HG03060 (cell line): Measurements from ENCODE around the gene CLIP1.
"Not testable (repeated sequence)": the region's sequence is repeated elsewhere in the genome, so short reads cannot be mapped to it uniquely, and the experiment has no call there.

Experiments used
- ATAC-seq: cut with Tn5 transposase; IDR thresholded peaks from one replicate; pipeline ENCODE4 v1.9.1; 2021; ENCODE audit warnings: low read depth, moderate number of reproducible peaks; ENCODE audit not compliant: unreplicated experiment

The CLIP1 gene

GRCh38 chr12:122266230-122266901, 156.1 kb downstream of the CLIP1 start, which contains the start of gene VPS33A:
TSS of gene VPS33A (minus strand) at chr12:122266494. CDS start at chr12:122266408, 86 bp downstream.
- ATAC-seq = peak; percentile 70

GRCh38 chr12:122265886-122266229, 156.6 kb downstream of the CLIP1 start:
- peak; percentile 10 for ATAC-seq

GRCh38 chr12:122265476-122265875, 157.0 kb downstream of the CLIP1 start:
- no peak for ATAC-seq

- ATAC-seq = not testable (repeated sequence)
Measured at GRCh38 chr12:122260735-122261134, 161.7 kb downstream of the CLIP1 start.

- ATAC-seq = not testable (repeated sequence)
Measured at GRCh38 chr12:122258939-122259338, 163.5 kb downstream of the CLIP1 start.

GRCh38 chr12:122258462-122258861, 164.0 kb downstream of the CLIP1 start:
- not testable (repeated sequence) for ATAC-seq

- no peak for ATAC-seq
Measured at GRCh38 chr12:122250536-122250935, 171.9 kb downstream of the CLIP1 start.

- ATAC-seq = no peak
Measured at GRCh38 chr12:122250047-122250446, 172.4 kb downstream of the CLIP1 start.

- no peak for ATAC-seq
Measured at GRCh38 chr12:122245553-122245952, 176.9 kb downstream of the CLIP1 start.

- no peak for ATAC-seq
Measured at GRCh38 chr12:122244565-122245371, 177.7 kb downstream of the CLIP1 start.

- ATAC-seq = no peak
Measured at GRCh38 chr12:122243965-122244364, 178.5 kb downstream of the CLIP1 start.

- no peak for ATAC-seq
Measured at GRCh38 chr12:122238861-122239260, 183.6 kb downstream of the CLIP1 start.

GRCh38 chr12:122235741-122236140, 186.7 kb downstream of the CLIP1 start:
- ATAC-seq = no peak

GRCh38 chr12:122232691-122233090, 189.8 kb downstream of the CLIP1 start:
- no peak for ATAC-seq

GRCh38 chr12:122230798-122231197, 191.7 kb downstream of the CLIP1 start:
- no peak for ATAC-seq

- no peak for ATAC-seq
Measured at GRCh38 chr12:122228092-122228491, 194.4 kb downstream of the CLIP1 start.

- ATAC-seq = no peak
Measured at GRCh38 chr12:122227341-122227740, 195.1 kb downstream of the CLIP1 start.

GRCh38 chr12:122226366-122227125, 195.9 kb downstream of the CLIP1 start:
- ATAC-seq = no peak

GRCh38 chr12:122225683-122226365, 196.6 kb downstream of the CLIP1 start, which contains the start of gene DIABLO:
TSS of gene DIABLO (minus strand) at chr12:122226052. CDS start at chr12:122226014, 38 bp downstream.
- ATAC-seq = peak; percentile 86
